CD1c-positive myeloid dendritic cell (primary cell): ENCODE data around the gene SPAG6.

Experiments used
- DNase-seq: peaks from one replicate; pipeline ENCODE4 v3.0.0-alpha.2; 2016; ENCODE audit errors: extremely low spot score

Gene SPAG6

GRCh38 chr10:22321924-22322640 lies 23.2 kb upstream of the SPAG6 start:
- DNase-seq: no peak

GRCh38 chr10:22322641-22323160 lies 22.6 kb upstream of the SPAG6 start:
- DNase-seq: no peak

- no peak for DNase-seq
Observed at GRCh38 chr10:22323538-22324305, 21.6 kb upstream of the SPAG6 start.

- no peak for DNase-seq
Observed at GRCh38 chr10:22324413-22324812, 20.9 kb upstream of the SPAG6 start.

GRCh38 chr10:22324893-22325271 lies 20.4 kb upstream of the SPAG6 start:
- DNase-seq: no peak

- peak; percentile 84 for DNase-seq
Observed at GRCh38 chr10:22325272-22326144, 19.8 kb upstream of the SPAG6 start.

GRCh38 chr10:22326145-22326702 lies 19.1 kb upstream of the SPAG6 start:
- no peak for DNase-seq

GRCh38 chr10:22329150-22329549 lies 16.1 kb upstream of the SPAG6 start:
- DNase-seq: no peak

- DNase-seq: no peak
Observed at GRCh38 chr10:22332116-22332692, 13.1 kb upstream of the SPAG6 start.

GRCh38 chr10:22333167-22333974 lies 11.9 kb upstream of the SPAG6 start:
- DNase-seq: peak; percentile 60

- no peak for DNase-seq
Observed at GRCh38 chr10:22333975-22334282, 11.4 kb upstream of the SPAG6 start.

GRCh38 chr10:22334414-22335172 lies 10.7 kb upstream of the SPAG6 start:
- DNase-seq: no peak

- peak; percentile 85 for DNase-seq
Observed at GRCh38 chr10:22335173-22335933, 9.9 kb upstream of the SPAG6 start.

- no peak for DNase-seq
Observed at GRCh38 chr10:22338185-22338900, 7.0 kb upstream of the SPAG6 start.

- no peak for DNase-seq
Observed at GRCh38 chr10:22338931-22339330, 6.4 kb upstream of the SPAG6 start.

- no peak for DNase-seq
Observed at GRCh38 chr10:22339761-22340328, 5.5 kb upstream of the SPAG6 start.

- DNase-seq: peak; percentile 90
Observed at GRCh38 chr10:22340329-22341189, 4.7 kb upstream of the SPAG6 start.
